Ascending aorta (tissue), 2 donors: ENCODE measurements around the gene STOML3. TPM values are rescaled to one million over a fixed set of nuclear protein-coding genes. Genes with fewer than 3 reads are reported as not detected.

Experiments used
- DNase-seq, 2 donors: peaks; one replicate each; pipeline ENCODE4 v3.0.0-alpha.2; 2019; ENCODE audit warnings: low spot score in 2 of 2
- H3K27ac ChIP-seq, 2 donors: fragments of 200-600 bp; sonication (generic); one replicate each; pipeline ENCODE4 v1.5.1; 2016 to 2017; ENCODE audit warnings: mild to moderate bottlenecking in 1 of 2
- H3K27me3 ChIP-seq: fragments of 200-600 bp; sonication (generic); one replicate; pipeline ENCODE4 v1.5.1; 2017
- H3K36me3 ChIP-seq, 2 donors: fragments of 200-600 bp; sonication (generic); one replicate each; pipeline ENCODE4 v1.5.1; 2016
- H3K4me1 ChIP-seq, 2 donors: fragments of 200-600 bp; sonication (generic); one replicate each; pipeline ENCODE4 v1.5.1; 2016 to 2017; ENCODE audit warnings: mild to moderate bottlenecking in 1 of 2
- H3K4me3 ChIP-seq, 2 donors: fragments of 200-600 bp; sonication (generic); one replicate each; pipeline ENCODE4 v1.5.1; 2016 to 2017; ENCODE audit warnings: mild to moderate bottlenecking in 1 of 2
- H3K9me3 ChIP-seq, 2 donors: fragments of 200-600 bp; sonication (generic); one replicate each; pipeline ENCODE4 v1.5.1; 2016
- CTCF ChIP-seq, 3 experiments: fragments of 200-600 bp in 2 of 3; fragments of 450-650 bp in 1 of 3; sonication (generic) in 2 of 3; IDR thresholded peaks; one replicate each; pipeline ENCODE4 v1.5.1; 2016 to 2019; ENCODE audit warnings: antibody characterized with exemption in 3 of 3, mild to moderate bottlenecking in 1 of 3, moderate library complexity in 1 of 3
- intact Hi-C: fragments of 100-400 bp; cut with DNase I; formaldehyde crosslinking; loops from one replicate; pipeline ENCODE4 v1.15.1; 2023
- total RNA-seq: library from RNA; depleted of rRNA; stranded (reverse); fragments of >200 nt; gene quantifications from one replicate; pipeline ENCODE4 v1.1.0, GENCODE V29; 2016

Gene STOML3
- total RNA-seq, 1 donor from 2014 or later, result not detected

- no peak for TF ChIP-seq CTCF (IDR thresholded peaks at IDR 0.05)
- no peaks in the 10 kb centered on the region for H3K27me3 ChIP-seq
- no peaks in the 10 kb centered on the region for H3K4me1 ChIP-seq
- no peak overlapping the region for H3K27ac ChIP-seq
- no peaks in the 10 kb centered on the region for H3K9me3 ChIP-seq
- no peak overlapping the region for H3K4me3 ChIP-seq
- H3K36me3 ChIP-seq, result no peaks in the 10 kb centered on the region
- no peak for DNase-seq
- intact Hi-C loops, result no loop called here
Observed at GRCh38 chr13:38993381-38993780, 2.8 kb upstream of the STOML3 start.

- Histone ChIP-seq H3K36me3 (no peaks in the 10 kb centered on the region), H3K4me3 (no peak overlapping the region), H3K4me1 (no peaks in the 10 kb centered on the region), H3K27ac (no peak overlapping the region), H3K27me3 (no peaks in the 10 kb centered on the region), H3K9me3 (peaks cover 5 to 8% of the 10 kb centered on the region in 2 donors)
- DNase-seq, result no peak
- TF ChIP-seq CTCF (IDR thresholded peaks at IDR 0.05), result no peak
- intact Hi-C loops, result no loop called here
Observed at GRCh38 chr13:38981096-38981495, 9.5 kb downstream of the STOML3 start.

- no peak for TF ChIP-seq CTCF (IDR thresholded peaks at IDR 0.05)
Observed at GRCh38 chr13:38980750-38981078, 9.9 kb downstream of the STOML3 start.

GRCh38 chr13:38979891-38980749, 10.5 kb downstream of the STOML3 start:
- Histone ChIP-seq H3K4me1 (no peaks in the 10 kb centered on the region), H3K4me3 (no peak overlapping the region), H3K27me3 (no peaks in the 10 kb centered on the region), H3K27ac (no peak overlapping the region), H3K36me3 (no peaks in the 10 kb centered on the region), H3K9me3 (peaks cover 5 to 8% of the 10 kb centered on the region in 2 donors)
- no peak for TF ChIP-seq CTCF (IDR thresholded peaks at IDR 0.05)
- no peak for DNase-seq
- intact Hi-C loops, result no loop called here

More at GRCh38 chr13:38980750-38981078, 9.9 kb downstream of the STOML3 start:
- no peaks in the 10 kb centered on the region for H3K36me3 ChIP-seq
- no peak overlapping the region for H3K4me3 ChIP-seq
- H3K4me1 ChIP-seq, result no peaks in the 10 kb centered on the region
- H3K27me3 ChIP-seq, result no peaks in the 10 kb centered on the region
- intact Hi-C loops, result no loop called here
- no peak overlapping the region for H3K27ac ChIP-seq
- no peak for DNase-seq
- peaks cover 5 to 8% of the 10 kb centered on the region in 2 donors for H3K9me3 ChIP-seq

- Histone ChIP-seq H3K4me3 (no peak overlapping the region), H3K4me1 (no peaks in the 10 kb centered on the region), H3K27me3 (no peaks in the 10 kb centered on the region), H3K9me3 (no peaks in the 10 kb centered on the region), H3K27ac (no peak overlapping the region), H3K36me3 (no peaks in the 10 kb centered on the region)
- intact Hi-C loops, result no loop called here
- no peak for DNase-seq
- TF ChIP-seq CTCF (IDR thresholded peaks at IDR 0.05), result no peak
Observed at GRCh38 chr13:38970380-38971051, 20.1 kb downstream of the STOML3 start.
